GM19438 (cell line): Measurements from ENCODE around the gene TMC3.
A peak's percentile ranks its signal among the peaks of the same experiment; 100 is the strongest.

Experiments used
- ATAC-seq: cut with Tn5 transposase; IDR thresholded peaks from one replicate; pipeline ENCODE4 v1.9.1; 2021; ENCODE audit warnings: low read depth; ENCODE audit not compliant: unreplicated experiment

TMC3 gene

GRCh38 chr15:81301385-81301784, 72.6 kb downstream of the TMC3 start:
- ATAC-seq: peak; percentile 19

- no peak for ATAC-seq
These were observed 74.3 kb downstream of the TMC3 start for GRCh38 chr15:81299630-81300273.

GRCh38 chr15:81299156-81299555, 74.9 kb downstream of the TMC3 start:
- ATAC-seq: no peak

- no peak for ATAC-seq
These were observed 75.4 kb downstream of the TMC3 start for GRCh38 chr15:81298611-81299010.

GRCh38 chr15:81297603-81298575, 76.1 kb downstream of the TMC3 start:
- ATAC-seq: no peak

GRCh38 chr15:81297147-81297572, 76.9 kb downstream of the TMC3 start:
- no peak for ATAC-seq

- ATAC-seq: peak; percentile 36
These were observed 77.3 kb downstream of the TMC3 start for GRCh38 chr15:81296673-81297072.

- ATAC-seq: no peak
These were observed 77.8 kb downstream of the TMC3 start for GRCh38 chr15:81296186-81296585.

GRCh38 chr15:81295486-81296121, 78.4 kb downstream of the TMC3 start:
- no peak for ATAC-seq

GRCh38 chr15:81294516-81294880, 79.5 kb downstream of the TMC3 start:
- ATAC-seq: no peak

GRCh38 chr15:81293728-81294515, 80.1 kb downstream of the TMC3 start:
- peak; percentile 50 for ATAC-seq

- peak; percentile 37 for ATAC-seq
These were observed 81.5 kb downstream of the TMC3 start for GRCh38 chr15:81292523-81293001.

- ATAC-seq: no peak
These were observed 82.0 kb downstream of the TMC3 start for GRCh38 chr15:81291916-81292522.

GRCh38 chr15:81289910-81290309, 84.1 kb downstream of the TMC3 start:
- no peak for ATAC-seq

- ATAC-seq: no peak
These were observed 85.4 kb downstream of the TMC3 start for GRCh38 chr15:81288616-81289015.

GRCh38 chr15:81288040-81288439, 86.0 kb downstream of the TMC3 start:
- ATAC-seq: no peak

- no peak for ATAC-seq
These were observed 87.3 kb downstream of the TMC3 start for GRCh38 chr15:81286621-81287121.

- ATAC-seq: no peak
These were observed 88.6 kb downstream of the TMC3 start for GRCh38 chr15:81285461-81285860.

- peak; percentile 67 for ATAC-seq
These were observed 89.6 kb downstream of the TMC3 start for GRCh38 chr15:81284256-81285031.
